ENCODE measurements around the gene PAK4.
"Not testable (repeated sequence)": the region's sequence is repeated elsewhere in the genome, so short reads cannot be mapped to it uniquely, and the experiment has no call there.

DNA sequence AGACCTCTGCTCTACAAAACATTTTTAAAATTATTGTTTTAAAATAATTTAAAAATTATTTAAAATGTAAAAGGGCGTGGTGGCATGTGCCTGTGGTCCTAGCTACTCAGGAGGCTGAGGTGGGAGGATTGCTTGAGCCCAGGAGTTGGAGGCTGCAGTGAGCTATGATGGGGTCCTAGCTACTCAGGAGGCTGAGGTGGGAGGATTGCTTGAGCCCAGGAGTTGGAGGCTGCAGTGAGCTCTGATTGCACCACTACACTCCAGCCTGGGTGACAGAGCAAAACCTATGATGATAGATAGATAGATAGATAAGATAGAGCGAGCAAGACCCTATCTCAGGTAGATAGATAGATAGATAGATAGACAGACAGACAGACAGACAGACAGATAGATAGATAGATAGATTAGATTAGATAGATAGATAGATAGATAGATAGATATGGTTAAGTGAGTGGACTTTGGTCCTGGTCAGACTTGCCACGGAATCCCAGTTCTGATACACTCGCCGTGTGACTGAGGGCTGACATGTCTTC, 18.2 kb downstream of the PAK4 start:
- not testable (repeated sequence) for TF ChIP-seq TAF1 (IDR thresholded peaks at IDR 0.05; ENCODE audit: borderline replicate concordance, low read depth, low read length); POLR2AphosphoS5 (IDR thresholded peaks at IDR 0.05; ENCODE audit: low read depth, low read length)
